Neuronal stem cell (in vitro differentiated cells): ENCODE measurements around the gene ITGAX.
A peak's percentile ranks its signal among the peaks of the same experiment; 100 is the strongest.

Experiments
- DNase-seq: peaks from one replicate; pipeline ENCODE4 v3.0.0-alpha.2; 2013; ENCODE audit warnings: low spot score
- H2AFZ ChIP-seq: one replicate; pipeline ENCODE4 v1.6.1; 2013; ENCODE audit warnings: mild to moderate bottlenecking, low read length, inconsistent platforms
- H2AK5ac ChIP-seq: 2 replicates; pipeline ENCODE4 v1.6.1; 2013; ENCODE audit warnings: low read depth, mild to moderate bottlenecking, inconsistent platforms, low read length, moderate library complexity, mixed read lengths
- H2BK120ac ChIP-seq: 2 replicates; pipeline ENCODE4 v1.6.1; 2013; ENCODE audit warnings: low read depth, mild to moderate bottlenecking, inconsistent platforms, low read length, moderate library complexity, mixed read lengths
- H2BK12ac ChIP-seq: one replicate; pipeline ENCODE4 v1.6.1; 2013; ENCODE audit warnings: low read length, inconsistent platforms
- H2BK15ac ChIP-seq: 2 replicates; pipeline ENCODE4 v1.6.1; 2013; ENCODE audit warnings: mild to moderate bottlenecking, low read length, inconsistent platforms, mixed read lengths
- H2BK5ac ChIP-seq: one replicate; pipeline ENCODE4 v1.6.1; 2013; ENCODE audit warnings: inconsistent platforms, mild to moderate bottlenecking, low read length, moderate library complexity
- H3K14ac ChIP-seq: one replicate; pipeline ENCODE4 v1.6.1; 2013; ENCODE audit warnings: low read length, inconsistent platforms
- H3K18ac ChIP-seq: 2 replicates; pipeline ENCODE4 v1.6.1; 2013; ENCODE audit warnings: low read length, inconsistent platforms
- H3K23ac ChIP-seq: 2 replicates; pipeline ENCODE4 v1.6.1; 2013; ENCODE audit warnings: low read depth, mild to moderate bottlenecking, mixed read lengths, low read length, inconsistent platforms; ENCODE audit not compliant: poor library complexity
- H3K27ac ChIP-seq: replicated peaks from 3 replicates; pipeline ENCODE4 v1.5.1; 2013; ENCODE audit warnings: low read length, inconsistent platforms
- H3K27me3 ChIP-seq, 3 experiments: 2 replicates each; pipeline ENCODE4 v1.6.1; 2013; ENCODE audit warnings: low read length in 3 of 3, mild to moderate bottlenecking in 2 of 3, inconsistent platforms in 1 of 3, low read depth in 1 of 3, mixed read lengths in 1 of 3, moderate library complexity in 1 of 3; ENCODE audit not compliant: control insufficient read depth in 3 of 3, insufficient read depth in 3 of 3
- H3K36me3 ChIP-seq, 2 donors: replicated peaks in 1 of 2; 2 replicates each; pipeline ENCODE4 v1.6.1; 2013; ENCODE audit warnings: low read length in 2 of 2; ENCODE audit not compliant: control insufficient read depth in 2 of 2, insufficient read depth in 2 of 2
- H3K4ac ChIP-seq: 2 replicates; pipeline ENCODE4 v1.6.1; 2013; ENCODE audit warnings: inconsistent platforms, mild to moderate bottlenecking, low read length, moderate library complexity
- H3K4me1 ChIP-seq, 2 donors: 1 replicate in 1 of 2; 2 replicates in 1 of 2; pipeline ENCODE4 v1.6.1; 2013; ENCODE audit warnings: low read length in 2 of 2, low read depth in 1 of 2; ENCODE audit not compliant: control insufficient read depth in 2 of 2, insufficient read depth in 1 of 2
- H3K4me2 ChIP-seq: one replicate; pipeline ENCODE4 v1.6.1; 2013; ENCODE audit warnings: mild to moderate bottlenecking, low read length, inconsistent platforms; ENCODE audit not compliant: insufficient read depth, poor library complexity, severe bottlenecking
- H3K4me3 ChIP-seq, 2 donors: 2 replicates each; pipeline ENCODE4 v1.5.1; 2013; ENCODE audit warnings: low read length in 2 of 2, mild to moderate bottlenecking in 2 of 2, inconsistent platforms in 1 of 2, moderate library complexity in 1 of 2
- H3K79me1 ChIP-seq: one replicate; pipeline ENCODE4 v1.6.1; 2013; ENCODE audit warnings: low read depth, mild to moderate bottlenecking, inconsistent platforms, low read length, moderate library complexity
- H3K9ac ChIP-seq: one replicate; pipeline ENCODE4 v1.6.1; 2013; ENCODE audit warnings: mild to moderate bottlenecking, low read depth, low read length, inconsistent platforms; ENCODE audit not compliant: poor library complexity
- H3K9me3 ChIP-seq, 2 donors: replicated peaks in 1 of 2; 2 replicates each; pipeline versions ENCODE3 to v1.6.1; 2013; ENCODE audit warnings: low read length in 2 of 2, mild to moderate bottlenecking in 2 of 2, inconsistent platforms in 1 of 2, low read depth in 1 of 2, mixed read lengths in 1 of 2, moderate library complexity in 1 of 2; ENCODE audit not compliant: control insufficient read depth in 2 of 2, insufficient read depth in 1 of 2
- H4K8ac ChIP-seq: one replicate; pipeline ENCODE4 v1.6.1; 2013; ENCODE audit warnings: low read depth, mild to moderate bottlenecking, inconsistent platforms, low read length, moderate library complexity
- H4K91ac ChIP-seq: one replicate; pipeline ENCODE4 v1.6.1; 2013; ENCODE audit warnings: low read length, low read depth, mild to moderate bottlenecking, inconsistent platforms; ENCODE audit not compliant: poor library complexity
- WGBS, 2 donors: extraction: QIAGEN DNeasy Blood & Tissue Kit; methylation state at CpG; one replicate each; pipeline ENCODE4 v1.1.7; 2013; ENCODE audit warnings: missing lambda C conversion rate in 2 of 2, mixed read lengths in 1 of 2; ENCODE audit not compliant: insufficient read length in 2 of 2, insufficient replicate concordance in 1 of 2; ENCODE audit errors: extremely low coverage in 2 of 2; 5-methylcytosine and 5-hydroxymethylcytosine counted together

The ITGAX gene

DNA sequence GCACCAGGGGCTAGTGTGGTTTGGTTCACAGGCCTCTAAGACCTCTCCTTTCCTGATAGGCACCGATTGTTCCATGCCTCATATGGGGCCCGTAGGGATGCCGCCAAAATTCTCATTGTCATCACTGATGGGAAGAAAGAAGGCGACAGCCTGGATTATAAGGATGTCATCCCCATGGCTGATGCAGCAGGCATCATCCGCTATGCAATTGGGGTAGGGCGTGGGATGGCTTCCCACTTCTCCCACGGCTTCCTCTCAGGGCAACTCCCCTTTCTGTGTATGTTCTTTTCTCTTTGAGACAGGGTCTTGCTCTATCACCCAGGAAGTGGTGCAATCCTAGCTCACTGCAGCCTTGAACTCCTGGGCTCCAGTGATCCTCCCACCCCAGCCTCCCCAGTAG lies 5.3 kb downstream of the ITGAX start:
- no peak overlapping the region for H2BK120ac ChIP-seq
- no peak overlapping the region for H2BK12ac ChIP-seq
- no peak overlapping the region for H3K23ac ChIP-seq
- H3K4me2 ChIP-seq = no peak overlapping the region
- no peaks in the 10 kb centered on the region for H3K79me1 ChIP-seq
- no peaks in the 10 kb centered on the region for H3K9me3 ChIP-seq
- H2AK5ac ChIP-seq = no peak overlapping the region
- H2AFZ ChIP-seq = no peak overlapping the region
- DNase-seq = no peak
- no peaks in the 10 kb centered on the region for H3K36me3 ChIP-seq
- H4K91ac ChIP-seq = no peak overlapping the region
- no peak overlapping the region for H3K14ac ChIP-seq
- peaks cover 0 to 14% (median 0%) of the 10 kb centered on the region in 3 experiments for H3K27me3 ChIP-seq
- H3K9ac ChIP-seq = no peak overlapping the region
- no peak overlapping the region for H3K27ac ChIP-seq
- no peak overlapping the region for H3K4me3 ChIP-seq
- no peak overlapping the region for H2BK5ac ChIP-seq
- H3K18ac ChIP-seq = no peak overlapping the region
- no peak overlapping the region for H2BK15ac ChIP-seq
- no peak overlapping the region for H3K4ac ChIP-seq
- WGBS, 2 donors = no CpG with 5 or more reads among the region's 7 CpGs
- no peaks in the 10 kb centered on the region for H3K4me1 ChIP-seq
- H4K8ac ChIP-seq = no peak overlapping the region

GRCh38 chr16:31361201-31362110 lies 6.5 kb downstream of the ITGAX start:
- Histone ChIP-seq H3K9me3 (peaks cover 0 to 1% of the 10 kb centered on the region in 2 donors), H3K27ac (no peak overlapping the region), H3K36me3 (no peaks in the 10 kb centered on the region), H3K79me1 (no peaks in the 10 kb centered on the region), H4K8ac (no peak overlapping the region), H3K18ac (peak overlapping the region; percentile 39), H3K9ac (no peak overlapping the region), H2AFZ (no peak overlapping the region), H3K4me2 (no peak overlapping the region), H3K27me3 (peaks cover 0 to 5% (median 0%) of the 10 kb centered on the region in 3 experiments), H4K91ac (no peak overlapping the region), H2BK12ac (no peak overlapping the region), H3K4me1 (no peaks in the 10 kb centered on the region), H3K4me3 (no peak overlapping the region), H2BK15ac (peak overlapping the region; percentile 15), H2AK5ac (no peak overlapping the region), H3K14ac (no peak overlapping the region), H2BK120ac (no peak overlapping the region), H2BK5ac (peak overlapping the region; percentile 28), H3K4ac (no peak overlapping the region), H3K23ac (peak overlapping the region; percentile 21)
- no peak for DNase-seq
- WGBS, 2 donors = no CpG with 5 or more reads among the region's 28 CpGs

DNA sequence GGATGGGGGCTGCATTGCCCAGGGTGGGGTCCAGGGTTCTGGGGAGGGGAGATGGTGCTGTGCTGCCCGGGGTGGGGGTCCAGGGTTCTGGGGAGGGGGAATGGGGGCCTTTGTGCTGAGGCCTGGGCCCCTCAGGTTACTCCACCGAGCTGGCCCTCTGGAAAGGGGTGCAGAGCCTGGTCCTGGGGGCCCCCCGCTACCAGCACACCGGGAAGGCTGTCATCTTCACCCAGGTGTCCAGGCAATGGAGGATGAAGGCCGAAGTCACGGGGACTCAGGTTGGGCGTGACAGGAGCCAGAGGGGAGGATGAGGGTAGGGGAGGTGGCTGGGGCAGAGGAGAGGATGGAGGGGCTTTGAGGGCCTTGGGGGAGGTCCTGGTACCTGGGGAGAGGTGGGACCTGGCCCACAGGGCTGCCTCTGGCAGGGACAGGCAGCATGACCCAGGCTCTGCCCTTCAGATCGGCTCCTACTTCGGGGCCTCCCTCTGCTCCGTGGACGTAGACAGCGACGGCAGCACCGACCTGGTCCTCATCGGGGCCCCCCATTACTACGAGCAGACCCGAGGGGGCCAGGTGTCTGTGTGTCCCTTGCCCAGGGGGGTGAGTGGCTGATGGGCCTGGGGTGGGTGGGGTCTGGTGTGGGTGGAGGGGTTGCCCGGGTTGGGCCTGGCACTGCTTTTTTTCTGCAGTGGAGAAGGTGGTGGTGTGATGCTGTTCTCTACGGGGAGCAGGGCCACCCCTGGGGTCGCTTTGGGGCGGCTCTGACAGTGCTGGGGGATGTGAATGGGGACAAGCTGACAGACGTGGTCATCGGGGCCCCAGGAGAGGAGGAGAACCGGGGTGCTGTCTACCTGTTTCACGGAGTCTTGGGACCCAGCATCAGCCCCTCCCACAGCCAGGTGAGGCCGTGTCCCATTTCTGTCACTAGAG lies 7.8 kb downstream of the ITGAX start:
- H2BK15ac ChIP-seq = no peak overlapping the region
- H3K14ac ChIP-seq = no peak overlapping the region
- H3K23ac ChIP-seq = peak overlapping the region; percentile 13
- H3K27ac ChIP-seq = no peak overlapping the region
- H3K4me2 ChIP-seq = no peak overlapping the region
- H2BK12ac ChIP-seq = no peak overlapping the region
- peaks cover 0 to 1% of the 10 kb centered on the region in 2 donors for H3K9me3 ChIP-seq
- no peaks in the 10 kb centered on the region for H3K36me3 ChIP-seq
- no peak for DNase-seq
- no peak overlapping the region for H2AFZ ChIP-seq
- H3K79me1 ChIP-seq = no peaks in the 10 kb centered on the region
- H4K91ac ChIP-seq = no peak overlapping the region
- peaks cover 0 to 5% (median 0%) of the 10 kb centered on the region in 3 experiments for H3K27me3 ChIP-seq
- no CpG with 5 or more reads among the region's 26 CpGs for WGBS, 2 donors
- H3K4me1 ChIP-seq = no peaks in the 10 kb centered on the region
- H4K8ac ChIP-seq = no peak overlapping the region
- no peak overlapping the region for H2BK120ac ChIP-seq
- H3K18ac ChIP-seq = peak overlapping the region; percentile 35
- H3K9ac ChIP-seq = no peak overlapping the region
- H3K4me3 ChIP-seq = no peak overlapping the region
- H2AK5ac ChIP-seq = peak overlapping the region; percentile 51
- H3K4ac ChIP-seq = no peak overlapping the region
- H2BK5ac ChIP-seq = no peak overlapping the region

DNA sequence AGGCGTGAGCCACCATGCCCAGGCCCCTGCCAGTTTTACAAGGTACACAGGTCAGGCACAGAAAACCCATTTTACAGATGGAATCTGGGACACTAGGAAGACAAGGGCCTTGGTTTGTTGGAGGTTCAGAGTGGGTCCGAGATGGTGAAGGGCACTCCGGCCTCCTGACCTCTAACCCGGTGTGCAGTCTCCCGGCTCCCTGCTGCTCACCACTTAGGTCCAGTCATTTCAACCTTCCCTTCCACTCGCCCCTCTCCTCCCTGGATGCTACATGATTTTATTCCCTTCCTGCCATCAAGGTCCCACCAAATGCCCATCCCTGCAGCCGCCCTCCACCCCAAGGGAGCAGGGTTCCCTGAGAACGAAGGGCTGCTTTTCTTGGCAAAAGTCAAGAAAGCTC lies 8.7 kb downstream of the ITGAX start:
- no peak overlapping the region for H3K27ac ChIP-seq

More for the DNA sequence above, 8.7 kb downstream of the ITGAX start:
- Histone ChIP-seq H3K36me3 (no peaks in the 10 kb centered on the region), H2BK15ac (no peak overlapping the region), H3K4me3 (no peak overlapping the region), H4K91ac (no peak overlapping the region), H4K8ac (no peak overlapping the region), H3K4ac (no peak overlapping the region), H2BK5ac (no peak overlapping the region), H3K23ac (no peak overlapping the region), H3K14ac (no peak overlapping the region), H3K4me2 (no peak overlapping the region), H3K4me1 (no peaks in the 10 kb centered on the region), H3K18ac (no peak overlapping the region), H3K79me1 (no peaks in the 10 kb centered on the region), H2BK12ac (no peak overlapping the region), H2AFZ (no peak overlapping the region), H3K9me3 (peaks cover 0 to 1% of the 10 kb centered on the region in 2 donors), H2BK120ac (no peak overlapping the region), H2AK5ac (peak overlapping the region; percentile 66), H3K9ac (no peak overlapping the region), H3K27me3 (peaks cover 0 to 5% (median 0%) of the 10 kb centered on the region in 3 experiments)
- no peak for DNase-seq
- no CpG with 5 or more reads among the region's 8 CpGs for WGBS, 2 donors
